HUES48 (cell line): ENCODE results near the gene TELO2.

Experiments used
- H3K27ac ChIP-seq: one replicate; pipeline ENCODE4 v1.7.0; 2013; ENCODE audit warnings: low read depth, low read length, inconsistent platforms
- H3K27me3 ChIP-seq: 2 replicates; pipeline ENCODE4 v1.6.1; 2013; ENCODE audit warnings: mild to moderate bottlenecking, low read length; ENCODE audit not compliant: control insufficient read depth, insufficient read depth
- H3K36me3 ChIP-seq: 2 replicates; pipeline ENCODE4 v1.6.1; 2013; ENCODE audit warnings: low read length; ENCODE audit not compliant: control insufficient read depth, insufficient read depth
- H3K4me1 ChIP-seq: 2 replicates; pipeline ENCODE4 v1.6.1; 2013; ENCODE audit warnings: mild to moderate bottlenecking, low read length; ENCODE audit not compliant: control insufficient read depth, insufficient read depth
- H3K4me3 ChIP-seq: 2 replicates; pipeline ENCODE4 v1.5.1; 2013; ENCODE audit warnings: mild to moderate bottlenecking, low read depth, low read length
- H3K9ac ChIP-seq: 2 replicates; pipeline ENCODE4 v1.6.1; 2013; ENCODE audit warnings: mild to moderate bottlenecking, low read depth, low read length, moderate library complexity
- H3K9me3 ChIP-seq: 2 replicates; pipeline ENCODE4 v1.6.1; 2013; ENCODE audit warnings: low read length; ENCODE audit not compliant: control insufficient read depth, insufficient read depth

The TELO2 gene

GRCh38 chr16:1481906-1482835 is 11.0 kb upstream of the TELO2 start:
- H3K27ac ChIP-seq, result no peak overlapping the region
- no peaks in the 10 kb centered on the region for H3K9me3 ChIP-seq
- H3K4me3 ChIP-seq, result no peak overlapping the region
- H3K27me3 ChIP-seq, result peaks cover 6% of the 10 kb centered on the region; the same call in 1 of the 2 replicates
- H3K36me3 ChIP-seq, result no peaks in the 10 kb centered on the region
- no peaks in the 10 kb centered on the region for H3K4me1 ChIP-seq
- H3K9ac ChIP-seq, result no peak overlapping the region

GRCh38 chr16:1485847-1486496 is 7.2 kb upstream of the TELO2 start:
- no peaks in the 10 kb centered on the region for H3K36me3 ChIP-seq
- H3K27ac ChIP-seq, result no peak overlapping the region
- H3K4me3 ChIP-seq, result no peak overlapping the region
- H3K27me3 ChIP-seq, result no peaks in the 10 kb centered on the region
- no peaks in the 10 kb centered on the region for H3K9me3 ChIP-seq
- no peaks in the 10 kb centered on the region for H3K4me1 ChIP-seq
- no peak overlapping the region for H3K9ac ChIP-seq

DNA sequence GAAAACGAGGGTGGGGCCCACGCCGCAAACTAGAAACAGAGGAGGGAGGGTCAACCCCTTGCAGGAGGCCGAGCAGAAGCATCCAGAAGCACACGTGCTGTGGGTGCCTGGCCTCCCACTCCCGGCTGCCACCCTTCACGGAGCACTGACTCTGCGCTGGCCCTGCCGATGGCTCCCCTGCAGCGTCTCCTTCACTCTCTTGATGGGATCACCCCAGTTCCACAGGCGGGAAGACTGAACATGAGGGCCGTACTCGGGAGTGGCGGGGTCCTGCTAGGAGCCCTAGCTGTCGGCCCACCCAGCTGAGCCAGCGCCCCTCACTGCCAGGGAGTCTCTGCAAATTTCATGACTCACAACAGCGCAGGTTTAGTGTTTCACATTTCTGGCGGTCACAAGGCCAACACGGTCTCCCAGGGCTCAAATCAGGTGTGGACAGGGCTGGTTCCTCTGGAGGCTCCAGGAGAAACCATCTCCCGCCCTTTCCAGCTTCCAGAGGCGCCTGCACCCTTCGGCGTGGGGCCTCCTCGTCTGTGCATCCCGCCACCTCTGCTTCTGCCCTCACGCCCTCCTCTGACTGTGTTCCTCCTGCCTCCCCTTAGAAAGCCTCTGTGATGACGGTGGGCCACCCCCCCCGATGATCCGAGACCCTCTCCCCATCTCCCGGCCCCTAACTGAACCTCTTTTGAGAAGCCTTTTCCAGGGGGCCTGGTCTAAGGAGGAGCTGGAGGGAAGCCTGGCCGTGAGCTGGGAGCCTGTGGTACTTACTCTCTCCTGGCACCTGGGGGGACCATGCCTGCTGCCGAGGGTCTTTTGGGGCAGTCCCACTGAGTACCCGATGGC is 6.4 kb upstream of the TELO2 start:
- no peak overlapping the region for H3K9ac ChIP-seq
- H3K4me1 ChIP-seq, result no peaks in the 10 kb centered on the region
- no peaks in the 10 kb centered on the region for H3K9me3 ChIP-seq
- no peaks in the 10 kb centered on the region for H3K27me3 ChIP-seq
- no peak overlapping the region for H3K27ac ChIP-seq
- no peak overlapping the region for H3K4me3 ChIP-seq
- no peaks in the 10 kb centered on the region for H3K36me3 ChIP-seq

DNA sequence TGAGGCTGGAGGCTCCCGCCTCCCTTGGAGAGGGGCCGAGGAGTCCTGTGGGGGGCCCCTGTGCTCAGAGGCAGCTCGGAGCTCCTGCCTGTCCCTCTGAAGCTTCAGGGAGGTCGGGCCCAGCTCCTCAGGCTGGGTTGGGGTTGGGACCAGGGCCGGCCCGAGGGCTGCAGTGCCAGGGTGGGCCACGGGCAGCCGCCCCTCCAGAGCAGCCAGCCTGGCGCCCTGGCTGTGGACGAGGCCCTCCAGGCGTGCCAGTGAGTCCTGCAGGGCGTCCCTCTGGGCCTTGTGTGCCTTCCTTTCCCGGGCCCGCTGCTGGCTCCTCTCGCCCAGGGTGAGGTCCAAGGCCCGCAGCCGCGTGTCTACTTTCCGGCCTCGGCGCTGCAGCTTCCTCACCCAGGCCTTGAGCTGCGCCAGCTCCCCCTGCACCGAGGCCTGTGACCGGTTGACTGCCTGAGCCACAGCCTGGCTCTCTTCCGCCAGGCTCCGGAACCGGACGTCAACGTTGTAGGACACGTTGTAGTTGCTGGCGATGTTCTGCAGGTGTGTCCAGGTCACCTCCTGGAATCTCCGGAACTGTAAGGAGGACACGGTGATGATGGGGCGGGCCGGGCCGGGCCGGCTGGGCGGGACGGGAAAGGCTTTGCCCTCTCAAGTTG is 5.6 kb upstream of the TELO2 start:
- Histone ChIP-seq H3K27me3 (no peaks in the 10 kb centered on the region), H3K9ac (no peak overlapping the region), H3K36me3 (no peaks in the 10 kb centered on the region), H3K9me3 (no peaks in the 10 kb centered on the region), H3K4me1 (no peaks in the 10 kb centered on the region), H3K4me3 (no peak overlapping the region), H3K27ac (no peak overlapping the region)

DNA sequence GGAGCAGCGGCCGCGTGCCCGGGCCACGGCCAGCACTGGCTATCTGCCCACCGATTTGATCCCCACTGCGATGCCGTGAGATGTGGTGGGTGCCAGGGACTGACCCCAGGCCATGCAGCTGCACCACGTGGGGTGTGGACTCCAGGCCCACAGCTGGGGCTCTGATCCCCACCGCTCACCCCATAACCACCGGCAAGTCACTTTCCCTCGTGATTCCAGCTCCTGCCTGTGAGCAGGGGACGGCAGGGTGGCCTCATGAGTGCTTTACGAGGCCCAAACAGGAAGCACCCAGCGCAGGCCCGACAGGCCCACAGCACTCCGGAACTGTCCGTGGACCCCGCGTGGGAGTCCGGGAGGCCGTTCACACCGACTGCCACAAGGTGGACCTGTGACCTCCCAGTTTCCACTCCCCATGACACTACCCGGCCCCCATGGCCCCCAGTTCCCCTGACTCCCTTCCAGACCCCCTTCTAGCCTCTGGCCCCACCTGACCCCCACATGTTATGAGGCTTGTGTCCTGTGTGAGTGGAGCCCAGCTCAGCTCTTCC is 5.0 kb upstream of the TELO2 start:
- Histone ChIP-seq H3K4me1 (no peaks in the 10 kb centered on the region), H3K9me3 (no peaks in the 10 kb centered on the region), H3K36me3 (no peaks in the 10 kb centered on the region), H3K27ac (no peak overlapping the region), H3K4me3 (no peak overlapping the region), H3K27me3 (no peaks in the 10 kb centered on the region), H3K9ac (no peak overlapping the region)

GRCh38 chr16:1488619-1489018 is 4.5 kb upstream of the TELO2 start, which contains the start of gene PTX4:
Gene PTX4 (minus strand): TSS chr16:1488944. CDS start chr16:1488909, 35 bp downstream.
- no peaks in the 10 kb centered on the region for H3K9me3 ChIP-seq
- H3K27ac ChIP-seq, result no peak within 1 kb of the TSS
- H3K27me3 ChIP-seq, result no peaks in the 10 kb centered on the region
- no peaks in the 10 kb centered on the region for H3K4me1 ChIP-seq
- no peaks in the 10 kb centered on the region for H3K36me3 ChIP-seq
- H3K9ac ChIP-seq, result no peak within 1 kb of the TSS
- no peak within 1 kb of the TSS for H3K4me3 ChIP-seq

DNA sequence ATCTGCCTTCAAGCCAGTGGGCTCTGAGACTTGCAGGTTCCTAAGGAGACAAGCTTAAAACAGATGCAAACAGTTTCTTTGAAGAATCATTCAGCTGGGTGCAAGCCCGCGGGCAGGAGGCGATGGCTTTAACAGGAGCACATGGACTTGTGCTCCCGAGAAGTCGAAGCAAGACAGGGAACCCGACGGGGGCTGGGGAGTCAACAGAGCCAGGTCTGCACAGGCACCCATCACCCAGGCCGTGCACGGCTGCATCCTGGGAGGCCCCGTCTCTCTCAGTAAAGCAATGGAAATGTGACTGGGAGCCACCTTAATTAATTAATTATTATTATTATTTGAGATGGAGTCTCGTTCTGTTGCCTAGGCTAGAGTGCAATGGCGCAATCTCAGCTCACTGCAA is 4.1 kb upstream of the TELO2 start:
- H3K36me3 ChIP-seq, result no peaks in the 10 kb centered on the region
- 0 out of 2 replicates have a peak, but pooled peaks cover under 1% of the 10 kb centered on the region for H3K4me1 ChIP-seq
- no peak overlapping the region for H3K4me3 ChIP-seq
- H3K9me3 ChIP-seq, result no peaks in the 10 kb centered on the region
- H3K9ac ChIP-seq, result no peak overlapping the region
- H3K27me3 ChIP-seq, result no peaks in the 10 kb centered on the region
- no peak overlapping the region for H3K27ac ChIP-seq

- no peak overlapping the region for H3K9ac ChIP-seq
- no peak overlapping the region for H3K4me3 ChIP-seq
- no peak overlapping the region for H3K27ac ChIP-seq
- H3K4me1 ChIP-seq, result 0 out of 2 replicates have a peak, but pooled peaks cover 3% of the 10 kb centered on the region
- no peaks in the 10 kb centered on the region for H3K9me3 ChIP-seq
- H3K36me3 ChIP-seq, result peaks cover 20% of the 10 kb centered on the region
- no peaks in the 10 kb centered on the region for H3K27me3 ChIP-seq
Measured at GRCh38 chr16:1491327-1491726, 1.8 kb upstream of the TELO2 start.

DNA sequence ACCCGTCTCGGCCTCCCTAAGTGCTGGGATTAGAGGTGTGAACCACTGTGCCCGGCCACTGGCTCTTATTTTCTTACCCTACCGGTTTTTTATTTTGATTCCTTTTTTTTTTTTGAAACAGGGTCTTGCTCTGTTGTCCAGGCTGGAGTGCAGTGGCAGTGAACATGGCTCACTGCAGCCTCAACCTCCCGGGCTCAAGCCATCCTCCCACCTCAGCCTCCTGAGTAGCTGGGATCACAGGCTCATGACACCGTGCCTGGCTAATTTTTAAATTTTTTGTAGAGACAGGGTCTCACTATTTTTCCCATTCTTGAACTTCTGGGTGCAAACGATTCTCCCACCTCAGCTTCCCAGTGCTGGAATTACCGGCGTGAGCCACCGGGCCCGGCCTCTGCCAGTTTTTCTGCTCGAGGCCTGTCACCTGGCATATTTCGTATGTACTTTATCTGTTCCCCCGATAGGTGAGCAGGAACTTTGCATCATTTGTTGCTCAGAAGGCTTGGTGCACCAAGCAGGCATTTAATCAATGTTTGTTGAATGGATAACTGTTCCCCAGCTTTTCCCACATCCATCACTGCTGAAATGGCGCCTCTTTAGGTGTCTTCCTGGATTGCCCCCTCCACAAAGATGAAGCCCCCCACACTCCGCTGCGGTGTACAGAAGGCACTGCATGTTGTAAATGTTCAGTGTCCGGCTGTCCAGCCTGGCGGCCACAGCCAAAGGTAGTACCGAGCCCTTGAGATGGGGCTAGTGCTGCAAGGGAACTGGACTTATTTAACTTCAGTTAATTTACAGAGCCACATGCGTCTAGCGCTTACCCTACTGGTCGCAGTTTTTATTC is 858 bp upstream of the TELO2 start:
- Histone ChIP-seq H3K36me3 (peaks cover 29% of the 10 kb centered on the region), H3K9me3 (no peaks in the 10 kb centered on the region), H3K4me1 (0 out of 2 replicates have a peak, but pooled peaks cover 3% of the 10 kb centered on the region), H3K27me3 (no peaks in the 10 kb centered on the region), H3K27ac (peak overlapping the region; percentile 80), H3K9ac (peak overlapping the region; percentile 94), H3K4me3 (peak overlapping the region; percentile 83)
